GM12878 (cell line): Measurements from ENCODE around the gene C3. TPM values are rescaled to one million over a fixed set of nuclear protein-coding genes. Genes with fewer than 3 reads are reported as not detected.
A peak's percentile ranks its signal among the peaks of the same experiment; 100 is the strongest.

Experiments
- ATAC-seq: fragments of 200-7000 bp; cut with Tn5 transposase; 3 replicates; pipeline ENCODE4 v1.9.1; 2020; ENCODE audit warnings: mild to moderate bottlenecking, moderate library complexity
- BruUV-seq: library from RNA; stranded (reverse); fragments of 400-500 nt; replicated peaks from 2 replicates; lab custom pipeline; 2021; lab: Mats Ljungman, UMichigan
- CTCF ChIA-PET: fragments of 300-600 bp; sonication (Branson Sonifier 250); formaldehyde crosslinking; extraction: SDS; loops from one replicate; lab custom pipeline; 2021; ENCODE audit warnings: inconsistent platforms; lab: Yijun Ruan, JAX
- POLR2A ChIA-PET: fragments of 350-600 bp; formaldehyde crosslinking; extraction: SDS; loops from one replicate; lab custom pipeline; 2021; ENCODE audit warnings: inconsistent platforms; lab: Charles Lee
- RAD21 ChIA-PET: fragments of 300-600 bp; sonication (Branson Sonifier 250); formaldehyde crosslinking; loops from one replicate; lab custom pipeline; 2023; ENCODE audit warnings: antibody characterized with exemption; ENCODE audit not compliant: unreplicated experiment; lab: Charles Lee
- SMC1A ChIA-PET: fragments of 300-600 bp; sonication (Branson Sonifier 250); formaldehyde crosslinking; loops from one replicate; lab custom pipeline; 2023; ENCODE audit not compliant: unreplicated experiment, uncharacterized antibody; lab: Charles Lee
- DNase-seq: peaks from one replicate; pipeline ENCODE4 v3.0.0-alpha.2; 2011; ENCODE audit warnings: low read depth, low spot score
- FAIRE-seq: peaks from 3 replicates; lab custom pipeline; 2011; peaks lifted over from hg19 to GRCh38; lab: Jason Lieb, UNC
- H2AFZ ChIP-seq: 2 replicates; pipeline ENCODE4 v1.6.0; 2011; ENCODE audit warnings: low read depth, low read length, control low read depth; ENCODE audit not compliant: control insufficient read depth
- H3K27ac ChIP-seq: 2 replicates; pipeline ENCODE4 v1.5.1; 2011; ENCODE audit warnings: control low read depth; ENCODE audit not compliant: control insufficient read depth, insufficient read depth
- H3K27me3 ChIP-seq, 2 experiments: replicated peaks in 1 of 2; 2 replicates each; pipeline versions ENCODE4 v1.6.0 to v1.6.1; 2011; ENCODE audit warnings: low read length in 1 of 2; ENCODE audit not compliant: control insufficient read depth in 2 of 2, insufficient read depth in 2 of 2
- H3K36me3 ChIP-seq, 2 experiments: 2 replicates each; pipeline ENCODE4 v1.5.1; 2011; ENCODE audit warnings: low read length in 1 of 2; ENCODE audit not compliant: control insufficient read depth in 2 of 2, insufficient read depth in 2 of 2
- H3K4me1 ChIP-seq: 2 replicates; pipeline ENCODE4 v1.6.1; 2011; ENCODE audit warnings: mild to moderate bottlenecking, low read length, moderate library complexity, mixed read lengths; ENCODE audit not compliant: control insufficient read depth, insufficient read depth
- H3K4me2 ChIP-seq: 2 replicates; pipeline ENCODE4 v1.6.0; 2011; ENCODE audit warnings: control low read depth; ENCODE audit not compliant: control insufficient read depth, insufficient read depth
- H3K4me3 ChIP-seq: fragments of 200-600 bp; sonication (generic); 2 replicates; pipeline ENCODE4 v1.5.1; 2016
- H3K79me2 ChIP-seq: 2 replicates; pipeline ENCODE4 v1.6.0; 2011; ENCODE audit warnings: low read length; ENCODE audit not compliant: control insufficient read depth, insufficient read depth
- H3K9ac ChIP-seq: 2 replicates; pipeline ENCODE4 v1.8.0; 2011; ENCODE audit warnings: low read length, control low read depth, mixed read lengths; ENCODE audit not compliant: control insufficient read depth, insufficient read depth
- H3K9me3 ChIP-seq: replicated peaks from 3 replicates; pipeline ENCODE4 v1.5.1; 2011; ENCODE audit warnings: mild to moderate bottlenecking, low read length; ENCODE audit not compliant: control insufficient read depth, insufficient read depth
- H4K20me1 ChIP-seq: 2 replicates; pipeline ENCODE4 v1.6.0; 2011; ENCODE audit not compliant: control insufficient read depth, insufficient read depth
- BACH1 ChIP-seq: fragments of 450-650 bp; IDR thresholded peaks from 2 replicates; pipeline ENCODE4 v1.6.1; 2017; ENCODE audit warnings: mild to moderate bottlenecking, borderline replicate concordance
- DPF2 ChIP-seq: fragments of 450-650 bp; IDR thresholded peaks from 2 replicates; pipeline ENCODE4 v1.6.1; 2017; ENCODE audit warnings: mild to moderate bottlenecking
- EZH2 ChIP-seq: IDR thresholded peaks from 2 replicates; pipeline ENCODE4 v1.6.1; 2012; ENCODE audit warnings: low read depth, mild to moderate bottlenecking, control low read depth, inconsistent platforms, low read length, borderline replicate concordance; ENCODE audit not compliant: control insufficient read depth
- FOXK2 ChIP-seq: fragments of 450-650 bp; IDR thresholded peaks from 2 replicates; pipeline ENCODE4 v1.6.1; 2017; ENCODE audit warnings: mild to moderate bottlenecking, moderate library complexity
- GATAD2B ChIP-seq: fragments of 450-650 bp; conservative IDR thresholded peaks from 2 replicates; pipeline ENCODE4 v1.6.1; 2017; ENCODE audit warnings: low read depth, mild to moderate bottlenecking, moderate library complexity
- IRF4 ChIP-seq: IDR thresholded peaks from 2 replicates; pipeline ENCODE4 v1.6.1; 2011; ENCODE audit warnings: low read depth, low read length
- MYB ChIP-seq: fragments of 150-350 bp; IDR thresholded peaks from 2 replicates; pipeline ENCODE4 v1.6.1; 2014; ENCODE audit warnings: mild to moderate bottlenecking, low read depth, low read length, borderline replicate concordance
- NRF1 ChIP-seq: conservative IDR thresholded peaks from 2 replicates; pipeline ENCODE4 v1.6.1; 2011; ENCODE audit warnings: mild to moderate bottlenecking, low read depth, low read length, improper control_type of control experiment
- POLR2A ChIP-seq: IDR thresholded peaks from 2 replicates; pipeline ENCODE4 v1.6.1; 2011; ENCODE audit warnings: low read depth, mild to moderate bottlenecking, low read length
- RUNX3 ChIP-seq: IDR thresholded peaks from 2 replicates; pipeline ENCODE4 v1.6.1; 2012; ENCODE audit warnings: low read length, inconsistent platforms
- SIN3A ChIP-seq: IDR thresholded peaks from 2 replicates; pipeline ENCODE4 v1.6.1; 2012; ENCODE audit warnings: low read depth, low read length, improper control_type of control experiment
- SPI1 ChIP-seq: IDR thresholded peaks from 2 replicates; pipeline ENCODE4 v1.6.1; 2011; ENCODE audit warnings: low read depth, mild to moderate bottlenecking, low read length, moderate library complexity, borderline replicate concordance; ENCODE audit not compliant: insufficient read depth
- STAT1 ChIP-seq: fragments of 450-650 bp; conservative IDR thresholded peaks from 2 replicates; pipeline ENCODE4 v1.6.1; 2014; ENCODE audit warnings: antibody characterized with exemption, mild to moderate bottlenecking
- SUPT20H ChIP-seq: IDR thresholded peaks from 2 replicates; pipeline ENCODE4 v1.6.1; 2011; ENCODE audit warnings: low read depth, mild to moderate bottlenecking, low read length, moderate library complexity, borderline replicate concordance; ENCODE audit not compliant: control insufficient read depth
- ZBED1 ChIP-seq: IDR thresholded peaks from 2 replicates; pipeline ENCODE4 v1.6.1; 2016; ENCODE audit warnings: borderline replicate concordance
- ZNF274 ChIP-seq: IDR thresholded peaks from one replicate; pipeline ENCODE4 v1.8.0; 2011; ENCODE audit not compliant: insufficient read length, insufficient read depth
- WGBS: methylation state at CpG from one replicate; pipeline ENCODE4 v1.1.6; 2016; ENCODE audit warnings: low lambda C conversion rate; ENCODE audit not compliant: insufficient replicate concordance, insufficient coverage; ENCODE audit errors: missing lambda C conversion rate; 5-methylcytosine and 5-hydroxymethylcytosine counted together
- in situ Hi-C: fragments of 300-500 bp; cut with MboI; formaldehyde crosslinking; loops from 9 replicates; pipeline ENCODE4 v1.14.3; 2018; ENCODE audit warnings: mixed read lengths
- intact Hi-C: fragments of 100-400 bp; cut with micrococcal nuclease; formaldehyde crosslinking; loops from one replicate; pipeline ENCODE4 v1.14.2; 2022; ENCODE audit not compliant: unreplicated experiment
- polyA plus RNA-seq, 11 experiments: library from polyadenylated mRNA; depleted of rRNA in 4 of 11; unstranded in 6 of 11; stranded (reverse) in 5 of 11; fragments of >200 nt; fragmentation: Nextera tagmentation in 4 of 11; fragmentation: Illumina TruSeq in 1 of 11; extraction: Ambion mirVana in 4 of 11; extraction: Trizol in 1 of 11; gene quantifications; 1 replicate in 1 of 11; 2 replicates in 10 of 11; pipeline versions ENCODE4 v1.2.1 to v1.2.3, GENCODE V29; 2011 to 2016; ENCODE audit warnings: inconsistent platforms in 2 of 11, missing spikeins in 2 of 11, low read depth in 1 of 11
- total RNA-seq, 4 experiments: library from RNA; depleted of rRNA in 3 of 4; stranded (reverse); fragments of >200 nt in 3 of 4; fragmentation: Illumina TruSeq in 1 of 4; extraction: Trizol in 1 of 4; gene quantifications; 2 replicates each; pipeline versions ENCODE4 v1.2.1 to v1.2.3, GENCODE V29; 2013 to 2021
- TF ChIP-seq, protein P1 (sequence below): fragments of 450-650 bp; formaldehyde crosslinking; IDR thresholded peaks from 2 replicates; pipeline ENCODE4 v1.4.0; 2022; ENCODE audit warnings: mild to moderate bottlenecking, moderate library complexity
- TF ChIP-seq, protein P2 (sequence below): fragments of 450-650 bp; IDR thresholded peaks from 2 replicates; pipeline ENCODE4 v1.6.1; 2017; ENCODE audit warnings: borderline replicate concordance
- TF ChIP-seq, protein P3 (sequence below): fragments of 450-650 bp; IDR thresholded peaks from 2 replicates; pipeline ENCODE4 v1.6.1; 2017; ENCODE audit warnings: mild to moderate bottlenecking, low read depth, inconsistent platforms; ENCODE audit not compliant: poor library complexity, severe bottlenecking

The C3 gene
- total and polyA plus RNA-seq, 10 of the 15 experiments (the other 5 are each of a cell fraction or from before 2014, with no cell fraction given), result 0.20 to 6.7 (median 0.72) TPM

DNA sequence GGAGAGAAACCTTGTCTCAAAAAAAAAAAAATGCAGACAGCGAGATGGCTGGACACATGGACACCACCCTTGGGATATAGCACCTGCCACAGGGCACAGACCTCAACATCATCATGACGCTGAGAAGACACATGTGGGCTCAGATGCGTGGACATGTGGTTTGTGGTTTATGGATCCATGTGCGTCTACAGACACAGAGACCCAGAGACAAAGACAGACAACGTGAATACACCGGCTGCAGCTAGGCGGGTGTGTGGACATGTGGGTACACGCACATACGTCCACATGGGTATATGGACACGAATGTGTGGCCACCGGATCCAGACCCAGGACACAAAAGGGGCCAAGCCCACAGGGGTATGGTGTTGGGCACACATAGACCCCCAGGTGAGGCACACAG is 51.8 kb downstream of the C3 start:
- Histone ChIP-seq H3K4me3 (peak overlapping the region; percentile 74), H3K9me3 (peaks cover 4% of the 10 kb centered on the region; the same call in 2 of the 3 replicates), H3K27ac (peak overlapping the region; percentile 81), H4K20me1 (no peaks in the 10 kb centered on the region), H3K79me2 (peaks cover 37% of the 10 kb centered on the region), H3K9ac (peak overlapping the region; percentile 73), H2AFZ (no peak overlapping the region), H3K27me3 (no peaks in the 10 kb centered on the region), H3K4me1 (peaks cover 16% of the 10 kb centered on the region), H3K36me3 (peaks cover 1 to 8% of the 10 kb centered on the region in 2 experiments; a peak in 3 of 4 replicates), H3K4me2 (peak overlapping the region; percentile 57)
- no peak for FAIRE-seq
- intact Hi-C loops, result no loop called here
- WGBS, result 22% methylated on average over 11 of the region's 11 CpGs
- CTCF ChIA-PET, result interaction anchor here (0.6 to 2.8 kb wide), 8 partner anchors 14 to 474 kb away, joined by 3 to 16 read pairs (median 4); no protein-coding TSS in a partner anchor
- RAD21 ChIA-PET, result interaction anchor here (1.1 to 3.4 kb wide), 5 partner anchors 8 to 68 kb away, joined by 3 to 41 read pairs (median 15); partner anchors contain the start of gene GPR108
- SMC1A ChIA-PET, result interaction anchor here (0.6 to 2.6 kb wide), 8 partner anchors 16 to 266 kb away, joined by 3 to 9 read pairs (median 4); no protein-coding TSS in a partner anchor
- POLR2A ChIA-PET, result interaction anchor here (0.8 to 3.5 kb wide), 7 partner anchors 15 to 147 kb away, joined by 4 to 22 read pairs (median 8); no protein-coding TSS in a partner anchor
- in situ Hi-C loops, result no loop called here
- DNase-seq, result no peak
- BruUV-seq, result no TSS peak
- peak; percentile 7 for ATAC-seq
- TF ChIP-seq RUNX3 (peak; percentile 85), BACH1 (no peak), DPF2 (0 out of 2 replicates have a peak, but pooled peaks have one; percentile 29), EZH2 (no peak), POLR2A (no peak), FOXK2 (no peak), IRF4 (no peak), NRF1 (no peak), SUPT20H (no peak), SPI1 (no peak), STAT1 (no peak), MYB (no peak), ZBED1 (no peak), ZNF274 (no peak), GATAD2B (no peak; the same call in 1 of the 2 replicates), SIN3A (no peak)
- TF ChIP-seq, protein P1, sequence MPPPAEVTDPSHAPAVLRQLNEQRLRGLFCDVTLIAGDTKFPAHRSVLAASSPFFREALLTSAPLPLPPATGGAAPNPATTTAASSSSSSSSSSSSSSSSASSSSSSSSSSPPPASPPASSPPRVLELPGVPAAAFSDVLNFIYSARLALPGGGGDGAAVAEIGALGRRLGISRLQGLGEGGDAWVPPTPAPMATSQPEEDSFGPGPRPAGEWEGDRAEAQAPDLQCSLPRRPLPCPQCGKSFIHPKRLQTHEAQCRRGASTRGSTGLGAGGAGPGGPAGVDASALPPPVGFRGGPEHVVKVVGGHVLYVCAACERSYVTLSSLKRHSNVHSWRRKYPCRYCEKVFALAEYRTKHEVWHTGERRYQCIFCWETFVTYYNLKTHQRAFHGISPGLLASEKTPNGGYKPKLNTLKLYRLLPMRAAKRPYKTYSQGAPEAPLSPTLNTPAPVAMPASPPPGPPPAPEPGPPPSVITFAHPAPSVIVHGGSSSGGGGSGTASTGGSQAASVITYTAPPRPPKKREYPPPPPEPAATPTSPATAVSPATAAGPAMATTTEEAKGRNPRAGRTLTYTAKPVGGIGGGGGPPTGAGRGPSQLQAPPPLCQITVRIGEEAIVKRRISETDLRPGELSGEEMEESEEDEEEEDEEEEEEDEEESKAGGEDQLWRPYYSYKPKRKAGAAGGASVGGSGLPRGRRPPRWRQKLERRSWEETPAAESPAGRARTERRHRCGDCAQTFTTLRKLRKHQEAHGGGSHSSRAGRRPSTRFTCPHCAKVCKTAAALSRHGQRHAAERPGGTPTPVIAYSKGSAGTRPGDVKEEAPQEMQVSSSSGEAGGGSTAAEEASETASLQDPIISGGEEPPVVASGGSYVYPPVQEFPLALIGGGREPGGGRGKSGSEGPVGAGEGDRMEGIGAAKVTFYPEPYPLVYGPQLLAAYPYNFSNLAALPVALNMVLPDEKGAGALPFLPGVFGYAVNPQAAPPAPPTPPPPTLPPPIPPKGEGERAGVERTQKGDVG (CRISPR knock-in tag), result no peak
- TF ChIP-seq, protein P2, sequence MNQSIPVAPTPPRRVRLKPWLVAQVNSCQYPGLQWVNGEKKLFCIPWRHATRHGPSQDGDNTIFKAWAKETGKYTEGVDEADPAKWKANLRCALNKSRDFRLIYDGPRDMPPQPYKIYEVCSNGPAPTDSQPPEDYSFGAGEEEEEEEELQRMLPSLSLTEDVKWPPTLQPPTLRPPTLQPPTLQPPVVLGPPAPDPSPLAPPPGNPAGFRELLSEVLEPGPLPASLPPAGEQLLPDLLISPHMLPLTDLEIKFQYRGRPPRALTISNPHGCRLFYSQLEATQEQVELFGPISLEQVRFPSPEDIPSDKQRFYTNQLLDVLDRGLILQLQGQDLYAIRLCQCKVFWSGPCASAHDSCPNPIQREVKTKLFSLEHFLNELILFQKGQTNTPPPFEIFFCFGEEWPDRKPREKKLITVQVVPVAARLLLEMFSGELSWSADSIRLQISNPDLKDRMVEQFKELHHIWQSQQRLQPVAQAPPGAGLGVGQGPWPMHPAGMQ, result no peak
- TF ChIP-seq, protein P3, sequence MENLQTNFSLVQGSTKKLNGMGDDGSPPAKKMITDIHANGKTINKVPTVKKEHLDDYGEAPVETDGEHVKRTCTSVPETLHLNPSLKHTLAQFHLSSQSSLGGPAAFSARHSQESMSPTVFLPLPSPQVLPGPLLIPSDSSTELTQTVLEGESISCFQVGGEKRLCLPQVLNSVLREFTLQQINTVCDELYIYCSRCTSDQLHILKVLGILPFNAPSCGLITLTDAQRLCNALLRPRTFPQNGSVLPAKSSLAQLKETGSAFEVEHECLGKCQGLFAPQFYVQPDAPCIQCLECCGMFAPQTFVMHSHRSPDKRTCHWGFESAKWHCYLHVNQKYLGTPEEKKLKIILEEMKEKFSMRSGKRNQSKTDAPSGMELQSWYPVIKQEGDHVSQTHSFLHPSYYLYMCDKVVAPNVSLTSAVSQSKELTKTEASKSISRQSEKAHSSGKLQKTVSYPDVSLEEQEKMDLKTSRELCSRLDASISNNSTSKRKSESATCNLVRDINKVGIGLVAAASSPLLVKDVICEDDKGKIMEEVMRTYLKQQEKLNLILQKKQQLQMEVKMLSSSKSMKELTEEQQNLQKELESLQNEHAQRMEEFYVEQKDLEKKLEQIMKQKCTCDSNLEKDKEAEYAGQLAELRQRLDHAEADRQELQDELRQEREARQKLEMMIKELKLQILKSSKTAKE, result peak; percentile 48
